ENCODE data around the gene OR4K15. TPM values are rescaled to one million over a fixed set of nuclear protein-coding genes. Genes with fewer than 3 reads are reported as not detected.

Gene OR4K15
- total RNA-seq, 8 experiments from 2014 or later: 0.18 to 0.47 TPM; not detected in 6

Other genes with a start within 250 kb of the OR4K15 start
- gene OR4Q3, start 232.0 kb upstream of the OR4K15 start, total RNA-seq: under 1 TPM in 3 of 8 experiments, not detected in 5; 0.18 to 0.38 (median 0.18) TPM
- gene OR4M1, start 202.1 kb upstream of the OR4K15 start, total RNA-seq: under 1 TPM in 4 of 8 experiments, not detected in 4; 0.13 to 0.81 (median 0.24) TPM
- gene OR4N2, start 171.8 kb upstream of the OR4K15 start, total RNA-seq: under 1 TPM in 5 of 8 experiments, not detected in 3; 0.14 to 0.71 (median 0.24) TPM
- under 1 TPM in 5 of 8 experiments, not detected in 3; 0.10 to 0.71 (median 0.15) TPM for gene OR4K2, start 100.4 kb upstream of the OR4K15 start, total RNA-seq
- gene OR4K5, start 55.0 kb upstream of the OR4K15 start, total RNA-seq: under 1 TPM in 1 of 8 experiments, not detected in 7; 0.17 TPM
- under 1 TPM in 2 of 8 experiments, not detected in 6; 0.41 to 0.52 TPM for gene OR4K1, start 44.7 kb upstream of the OR4K15 start, total RNA-seq
- under 1 TPM in 1 of 8 experiments, not detected in 7; 0.19 TPM for gene OR4Q2, start 26.6 kb downstream of the OR4K15 start, total RNA-seq
- gene OR4K14, start 43.7 kb downstream of the OR4K15 start, total RNA-seq: not detected
- under 1 TPM in 5 of 8 experiments, not detected in 3; 0.04 to 0.49 (median 0.10) TPM for gene OR4K13, start 60.4 kb downstream of the OR4K15 start, total RNA-seq
- gene OR4L1, start 84.5 kb downstream of the OR4K15 start, total RNA-seq: under 1 TPM in 1 of 8 experiments, not detected in 7; 0.21 TPM
- gene OR4K17, start 135.1 kb downstream of the OR4K15 start, total RNA-seq: under 1 TPM in 5 of 8 experiments, not detected in 3; 0.05 to 0.19 (median 0.10) TPM
- under 1 TPM in 3 of 8 experiments, not detected in 5; 0.08 to 0.81 (median 0.38) TPM for gene OR4N5, start 163.2 kb downstream of the OR4K15 start, total RNA-seq
- gene OR11G2, start 215.3 kb downstream of the OR4K15 start, total RNA-seq: under 1 TPM in 2 of 8 experiments, not detected in 6; 0.05 to 0.81 TPM
- under 1 TPM in 1 of 8 experiments, not detected in 7; 0.52 TPM for gene OR11H6, start 248.1 kb downstream of the OR4K15 start, total RNA-seq